GM18520 (cell line): ENCODE results near the gene PLXNB2.
"Not testable (repeated sequence)": the region's sequence is repeated elsewhere in the genome, so short reads cannot be mapped to it uniquely, and the experiment has no call there.

ENCODE experiments used
- ATAC-seq: cut with Tn5 transposase; IDR thresholded peaks from one replicate; pipeline ENCODE4 v1.9.1; 2021; ENCODE audit not compliant: unreplicated experiment

The PLXNB2 gene

GRCh38 chr22:50326225-50326955 is 18.9 kb upstream of the PLXNB2 start:
- no peak for ATAC-seq

- ATAC-seq: no peak
These were observed 18.2 kb upstream of the PLXNB2 start for GRCh38 chr22:50325444-50326224.

GRCh38 chr22:50323900-50324299 is 16.5 kb upstream of the PLXNB2 start:
- ATAC-seq: no peak

DNA sequence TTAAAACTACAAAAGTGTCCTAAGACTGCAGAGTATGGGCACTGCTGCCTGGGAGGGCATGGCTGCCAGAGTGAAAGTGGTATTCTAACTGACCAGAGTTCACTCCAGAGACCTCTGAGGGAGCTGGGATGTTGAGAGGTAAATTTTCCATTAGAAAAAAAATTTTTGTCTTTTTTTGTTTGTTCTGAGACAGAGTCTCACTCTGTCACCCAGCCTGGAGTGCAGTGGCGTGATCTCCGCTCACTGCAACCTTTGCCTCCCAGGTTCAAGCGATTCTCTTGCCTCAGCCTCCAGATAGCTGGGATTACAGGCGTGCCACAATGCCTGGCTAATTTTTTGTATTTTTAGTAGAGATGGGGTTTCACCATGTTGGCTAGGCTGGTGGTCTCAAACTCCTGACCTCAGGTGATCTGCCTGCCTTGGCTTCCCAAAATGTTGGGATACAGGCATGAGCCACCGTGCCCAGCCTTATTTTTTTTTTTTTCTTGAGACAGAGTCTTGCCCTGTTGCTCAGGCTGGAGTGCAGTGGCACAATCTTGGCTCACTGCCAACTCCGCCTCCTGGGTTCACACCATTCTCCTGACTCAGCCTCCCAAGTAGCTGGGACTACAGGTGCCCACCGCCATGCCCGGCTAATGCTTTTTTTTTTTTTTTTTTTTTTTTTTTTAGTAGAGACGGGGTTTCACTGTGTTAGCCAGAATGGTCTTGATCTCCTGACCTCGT is 15.1 kb upstream of the PLXNB2 start:
- not testable (repeated sequence) for ATAC-seq

DNA sequence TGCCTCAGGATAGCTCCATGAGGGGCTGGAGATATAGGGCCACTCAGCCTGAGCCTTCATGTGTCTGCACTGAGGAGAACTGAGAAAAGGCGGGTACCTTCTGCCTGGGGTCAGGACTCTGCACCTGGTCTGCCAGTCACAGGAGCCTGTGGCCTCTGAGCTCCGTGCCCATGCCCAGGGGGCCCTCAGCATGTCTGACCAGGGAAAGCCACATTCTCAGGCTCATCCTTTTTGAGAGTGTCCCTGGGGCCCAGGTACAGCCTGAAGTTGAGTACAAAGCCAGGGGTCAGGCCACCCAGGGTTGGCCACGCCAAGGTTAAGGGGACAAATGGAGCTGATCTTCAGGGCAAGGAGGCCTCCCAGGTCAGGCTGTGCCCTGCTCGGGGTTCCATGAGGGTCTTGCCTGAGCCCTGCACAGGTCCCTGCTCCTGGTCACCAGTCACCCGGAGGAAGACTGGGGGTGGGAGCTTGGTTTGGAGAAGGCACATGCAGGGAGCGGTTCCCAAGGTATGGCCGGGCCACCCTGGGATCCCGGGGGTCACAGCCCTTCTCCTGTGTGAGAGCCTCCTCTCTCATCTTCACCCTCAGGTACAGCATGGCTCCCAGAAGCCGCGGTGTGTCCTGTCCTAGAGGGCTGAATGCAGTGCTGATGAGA is 13.4 kb upstream of the PLXNB2 start:
- ATAC-seq: no peak

DNA sequence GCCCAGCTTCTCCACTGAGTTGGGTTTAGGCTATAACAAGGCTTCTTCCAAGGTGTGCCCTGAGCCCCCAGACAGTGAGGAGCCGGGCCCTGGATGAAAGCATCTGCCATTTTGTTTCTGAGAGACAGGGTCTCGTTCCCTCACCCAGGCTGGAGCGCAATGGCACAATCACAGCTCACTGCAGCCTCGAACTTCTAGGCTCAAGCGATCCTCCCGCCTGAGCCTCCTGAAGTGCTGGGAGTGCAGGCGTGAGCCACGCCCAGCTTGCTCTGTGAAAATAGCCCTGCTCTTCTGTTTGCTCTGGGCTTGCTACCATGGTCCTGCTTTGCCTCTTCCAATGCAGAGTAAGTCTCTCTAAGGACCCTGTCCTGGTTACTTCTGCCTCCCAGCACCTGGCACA is 12.7 kb upstream of the PLXNB2 start:
- ATAC-seq: no peak

DNA sequence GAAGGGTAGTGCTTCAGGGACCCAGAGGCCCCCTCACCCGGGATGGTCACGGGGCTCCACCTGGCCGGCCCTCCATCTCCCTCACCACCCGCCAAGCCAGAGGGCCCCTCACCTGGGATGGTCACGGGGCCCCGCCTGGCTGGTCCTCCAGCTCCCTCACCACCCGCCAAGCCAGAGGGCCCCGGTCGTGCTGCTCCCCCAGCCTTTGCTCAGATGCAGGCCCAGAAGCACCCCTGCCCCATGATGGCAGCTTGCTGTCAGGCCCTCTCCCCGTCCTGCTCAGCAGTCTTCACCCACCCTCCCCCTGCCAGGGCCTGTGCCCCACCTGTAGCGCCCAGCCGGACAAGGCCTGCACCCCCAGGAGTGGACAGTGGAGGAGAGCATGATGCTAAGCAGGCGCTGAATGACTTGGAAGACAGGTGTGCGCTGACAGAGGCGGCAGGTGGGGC is 12.1 kb upstream of the PLXNB2 start:
- no peak for ATAC-seq

DNA sequence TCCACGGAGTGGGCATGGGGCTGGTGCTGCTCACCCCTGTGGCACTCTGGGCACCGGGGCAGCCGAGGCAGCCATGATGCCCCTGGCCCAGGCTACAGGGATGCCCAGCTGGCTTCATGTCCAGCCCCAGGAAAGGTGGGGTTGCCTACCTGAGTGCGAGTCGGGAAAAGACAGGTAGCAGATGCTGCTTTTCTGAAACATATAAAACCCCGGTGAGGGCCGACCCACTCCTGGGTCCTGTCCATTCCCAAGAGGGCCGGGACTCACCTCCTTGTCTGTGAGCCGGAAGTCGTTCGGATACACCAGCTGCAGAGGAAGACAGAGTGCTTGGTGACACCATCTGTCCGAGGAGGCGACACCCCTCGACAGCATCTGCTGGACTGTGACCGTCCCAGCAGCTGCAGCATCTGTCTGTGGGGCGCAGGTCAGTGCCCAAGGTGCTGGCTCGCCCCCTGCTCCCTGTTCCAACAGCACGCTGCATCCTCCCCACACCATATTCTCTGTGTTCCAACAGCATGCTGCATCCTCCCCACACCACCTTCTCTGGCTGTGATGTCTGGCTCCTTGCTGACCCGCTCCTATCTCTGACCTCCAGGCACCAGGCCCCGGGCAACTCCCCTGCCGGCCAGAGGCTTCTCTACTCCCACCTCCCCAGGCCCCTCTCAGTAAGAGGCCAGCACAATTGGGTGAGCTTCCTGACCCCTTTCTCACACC is 11.4 kb upstream of the PLXNB2 start:
- no peak for ATAC-seq

- ATAC-seq: no peak
These were observed 10.9 kb upstream of the PLXNB2 start for GRCh38 chr22:50318356-50318697.

DNA sequence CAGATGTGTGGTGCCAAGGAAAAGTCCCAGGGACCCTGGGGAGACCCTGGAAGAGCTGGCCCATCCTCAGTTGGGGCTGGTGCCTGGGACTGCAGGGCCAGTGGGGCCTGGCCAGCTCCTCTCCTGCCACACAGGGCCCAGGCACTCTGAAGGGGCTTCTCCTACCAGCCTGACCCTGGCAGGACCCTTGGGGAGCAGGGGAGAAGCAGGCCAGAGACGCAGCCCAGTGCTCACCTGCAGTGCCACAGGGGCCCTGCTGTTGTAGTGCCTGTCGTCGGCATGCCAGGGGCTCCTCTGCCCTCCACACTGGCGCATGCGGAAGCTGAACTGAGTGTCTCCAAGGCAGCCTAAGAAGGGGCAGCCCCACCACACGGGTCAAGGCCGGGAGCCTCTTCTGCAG is 10.2 kb upstream of the PLXNB2 start:
- ATAC-seq: no peak

DNA sequence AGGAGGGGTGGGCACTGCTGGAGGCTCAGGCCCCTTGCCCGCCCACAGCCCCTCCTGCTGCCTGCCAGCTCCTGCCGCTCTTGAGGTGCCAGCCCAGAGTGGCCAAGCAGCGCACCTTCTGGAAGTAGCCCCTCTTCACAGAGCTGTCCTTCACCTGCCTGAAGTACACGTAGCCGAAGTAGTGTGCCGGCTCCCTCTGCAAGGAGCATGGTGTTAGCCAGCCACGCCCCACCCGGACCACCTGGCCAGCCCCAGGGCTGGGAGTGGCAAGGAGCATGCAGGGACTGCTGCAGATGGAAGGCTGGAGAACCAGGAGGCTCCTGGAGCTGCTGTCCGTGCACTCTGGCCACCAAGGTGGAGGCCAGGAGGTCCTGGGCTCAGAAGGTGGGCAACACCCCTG is 9.7 kb upstream of the PLXNB2 start:
- ATAC-seq: no peak

DNA sequence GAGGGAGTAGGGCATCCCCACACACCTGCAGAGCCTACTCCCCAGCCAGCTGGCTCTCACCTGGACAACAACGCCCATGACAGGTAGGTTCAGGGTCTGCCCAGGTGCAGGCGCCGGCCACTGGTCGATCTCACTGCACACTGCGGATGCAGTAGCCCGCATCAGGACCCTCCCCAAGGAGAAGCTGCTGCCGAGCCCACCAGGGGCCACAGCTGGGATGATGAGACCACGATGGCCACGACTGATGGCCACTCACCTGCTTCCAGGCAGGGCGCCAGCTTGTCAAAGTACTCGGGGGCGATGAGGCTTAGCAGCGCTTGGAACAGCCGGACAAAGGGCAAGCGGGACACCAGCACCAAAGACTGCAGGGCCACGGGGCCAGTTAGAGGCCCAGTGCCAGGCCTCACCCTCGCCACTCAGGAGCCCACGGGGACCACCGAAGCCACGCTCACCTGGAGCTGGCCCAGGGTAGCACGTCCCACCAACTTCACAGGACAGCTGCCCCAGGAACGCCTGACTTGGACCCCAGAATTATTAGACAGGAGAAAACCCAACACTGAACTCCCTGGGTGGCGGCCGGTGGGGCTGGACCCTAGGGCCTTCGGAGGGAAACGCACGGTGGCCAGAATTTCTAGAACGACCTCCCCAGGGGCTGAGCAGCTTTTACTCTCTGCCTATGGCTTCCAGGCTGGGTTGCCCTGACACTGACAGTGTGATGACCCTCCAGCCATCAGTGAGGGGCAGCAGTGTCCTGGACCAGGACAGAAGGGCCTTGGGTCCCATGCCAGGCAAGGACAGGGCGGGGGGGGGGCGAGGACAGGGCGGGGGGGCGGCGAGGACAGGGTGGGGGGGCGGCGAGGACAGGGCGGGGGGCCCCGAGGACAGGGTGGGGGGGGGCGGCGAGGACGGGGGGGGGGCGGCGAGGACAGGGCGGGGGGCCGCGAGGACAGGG is 8.9 kb upstream of the PLXNB2 start:
- no peak for ATAC-seq

- no peak for ATAC-seq
These were observed 8.1 kb upstream of the PLXNB2 start for GRCh38 chr22:50315289-50316113.

DNA sequence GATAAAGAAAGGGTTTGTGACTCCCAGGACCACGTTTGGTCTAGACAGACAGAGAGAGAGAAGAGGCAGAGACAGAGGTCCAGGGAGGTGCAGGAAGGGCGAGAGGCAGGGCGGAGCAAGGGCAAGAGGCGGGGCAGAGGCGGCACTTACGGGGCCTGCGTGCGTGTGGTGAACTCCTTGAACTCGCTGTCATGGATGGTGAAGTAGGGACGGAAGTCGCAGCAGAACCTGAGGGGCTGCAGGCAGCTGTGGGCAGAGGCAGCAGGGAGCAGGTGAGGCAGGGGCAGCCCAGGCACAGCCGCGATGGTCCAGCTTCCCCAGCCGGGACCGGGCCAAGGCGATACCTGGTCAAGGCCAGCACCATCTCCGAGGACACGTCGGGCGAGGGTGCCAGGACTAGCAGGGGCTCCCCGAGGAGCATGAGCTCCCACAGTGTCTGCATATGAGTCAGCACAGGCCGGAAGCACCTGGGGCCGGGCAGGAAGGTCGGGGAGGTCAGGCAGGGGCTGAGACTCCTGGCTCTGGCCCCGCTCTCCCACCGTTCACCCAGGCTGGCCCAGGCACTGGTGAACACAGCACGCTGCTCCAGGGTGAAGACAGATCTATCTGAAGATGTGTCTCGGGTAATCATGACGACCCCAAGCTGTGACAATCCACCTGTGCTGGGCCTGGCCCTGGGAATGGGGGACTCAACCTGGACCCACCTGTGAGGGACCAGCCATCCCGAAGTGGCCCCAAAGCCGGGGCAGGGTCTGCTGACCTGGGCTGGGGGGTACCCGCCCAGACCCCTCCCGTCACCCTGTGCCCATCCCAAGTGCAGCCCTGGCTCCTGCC is 7.2 kb upstream of the PLXNB2 start:
- ATAC-seq: peak; percentile 48

DNA sequence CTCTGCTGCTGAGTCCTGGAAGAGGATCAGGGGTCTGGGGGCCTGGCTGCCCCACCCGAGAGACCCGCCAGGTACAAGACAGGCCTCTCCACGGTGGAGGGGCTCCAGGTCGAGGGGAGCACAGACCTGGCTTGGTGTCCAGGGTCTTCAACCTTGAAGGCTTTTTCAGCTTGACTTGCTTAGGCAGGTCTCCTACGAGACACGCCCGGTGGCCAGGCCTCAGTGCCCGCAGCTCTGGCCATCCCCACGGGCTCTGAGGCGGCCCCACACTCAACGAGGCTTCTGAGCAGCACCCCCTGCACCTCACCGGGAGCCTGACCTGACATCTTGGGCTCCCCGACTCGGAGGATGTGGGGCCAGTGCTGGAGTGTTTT is 6.6 kb upstream of the PLXNB2 start:
- ATAC-seq: no peak

GRCh38 chr22:50313600-50313999 is 6.2 kb upstream of the PLXNB2 start:
- ATAC-seq: no peak

DNA sequence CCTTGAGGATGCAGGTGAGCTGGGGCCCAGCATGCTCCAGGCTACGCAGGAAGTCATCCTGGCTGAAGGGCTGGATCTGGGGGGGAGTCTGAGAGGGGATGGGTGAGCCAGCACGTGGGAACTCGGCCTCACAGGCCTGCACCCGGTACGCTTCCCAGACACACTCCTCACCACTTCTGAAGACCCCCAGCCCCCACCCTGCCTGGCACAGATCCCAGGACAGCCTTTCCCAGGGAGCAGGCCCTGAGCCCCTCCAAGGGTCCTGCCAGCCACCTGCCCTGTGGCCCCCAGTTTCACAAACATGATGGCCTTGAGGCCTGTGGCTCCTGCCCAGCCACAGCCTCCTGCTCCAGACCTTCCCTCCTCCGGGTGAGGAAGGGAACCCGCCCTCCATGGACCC is 5.6 kb upstream of the PLXNB2 start:
- ATAC-seq: no peak

GRCh38 chr22:50312371-50312770 is 4.9 kb upstream of the PLXNB2 start:
- ATAC-seq: no peak
